GM18505 (cell line): ENCODE results near the gene NAGPA.

Experiments
- ATAC-seq: cut with Tn5 transposase; IDR thresholded peaks from one replicate; pipeline ENCODE4 v1.9.1; 2021; ENCODE audit not compliant: unreplicated experiment
- POLR2A ChIP-seq: IDR thresholded peaks from 4 replicates; pipeline ENCODE4 v1.6.1; 2011; ENCODE audit warnings: borderline replicate concordance; ENCODE audit not compliant: insufficient read depth, insufficient read length; ENCODE audit errors: extremely low read depth

Gene NAGPA

GRCh38 chr16:5069048-5069447 is 35.3 kb upstream of the NAGPA start:
- no peak for ATAC-seq
- no peak for TF ChIP-seq POLR2A

GRCh38 chr16:5066511-5066910 is 32.8 kb upstream of the NAGPA start:
- no peak for ATAC-seq
- TF ChIP-seq POLR2A: no peak

GRCh38 chr16:5065813-5066212 is 32.1 kb upstream of the NAGPA start, which contains the start of gene C16orf89:
Gene C16orf89 (minus strand): TSS chr16:5065956. CDS start chr16:5065908, 48 bp downstream.
- no peak for ATAC-seq

GRCh38 chr16:5065326-5065725 is 31.6 kb upstream of the NAGPA start:
- TF ChIP-seq POLR2A: no peak
- ATAC-seq: no peak

More at GRCh38 chr16:5065813-5066212, 32.1 kb upstream of the NAGPA start, which contains the start of gene C16orf89:
- TF ChIP-seq POLR2A: no peak

- no peak for TF ChIP-seq POLR2A
- ATAC-seq: no peak
These were observed 31.2 kb upstream of the NAGPA start for GRCh38 chr16:5064915-5065314.

GRCh38 chr16:5062790-5063765 is 29.3 kb upstream of the NAGPA start:
- no peak for TF ChIP-seq POLR2A
- no peak for ATAC-seq

GRCh38 chr16:5062051-5062450 is 28.3 kb upstream of the NAGPA start:
- no peak for ATAC-seq
- TF ChIP-seq POLR2A: no peak

- TF ChIP-seq POLR2A: no peak
- ATAC-seq: no peak
These were observed 26.4 kb upstream of the NAGPA start for GRCh38 chr16:5060073-5060641.

GRCh38 chr16:5059386-5060072 is 25.8 kb upstream of the NAGPA start:
- no peak for ATAC-seq

GRCh38 chr16:5058476-5058875 is 24.7 kb upstream of the NAGPA start:
- ATAC-seq: no peak
- TF ChIP-seq POLR2A: no peak

More at GRCh38 chr16:5059386-5060072, 25.8 kb upstream of the NAGPA start:
- TF ChIP-seq POLR2A: no peak

- no peak for TF ChIP-seq POLR2A
- no peak for ATAC-seq
These were observed 22.6 kb upstream of the NAGPA start for GRCh38 chr16:5056352-5056751.

GRCh38 chr16:5054876-5055865 is 21.4 kb upstream of the NAGPA start:
- TF ChIP-seq POLR2A: no peak
- ATAC-seq: no peak
